RWPE2 (cell line): ENCODE results near the gene ADAM23.

Source experiments
- ATAC-seq: fragments of 200-7000 bp; cut with Tn5 transposase; 3 replicates; pipeline ENCODE4 v1.9.1; 2021; ENCODE audit warnings: low read depth
- DNase-seq: peaks from one replicate; pipeline ENCODE4 v3.0.0-alpha.2; 2020; ENCODE audit warnings: low spot score
- H3K27ac ChIP-seq: fragments of 450-650 bp; 2 replicates; pipeline ENCODE4 v1.5.1; 2017; ENCODE audit warnings: mild to moderate bottlenecking; ENCODE audit not compliant: poor library complexity, severe bottlenecking
- H3K27me3 ChIP-seq: fragments of 250-450 bp; sonication (Bioruptor Pico); 2 replicates; pipeline ENCODE4 v1.5.1; 2021; ENCODE audit warnings: mild to moderate bottlenecking, moderate library complexity; ENCODE audit not compliant: insufficient read depth, poor library complexity, severe bottlenecking
- H3K36me3 ChIP-seq: fragments of 250-450 bp; sonication (Bioruptor Pico); 2 replicates; pipeline ENCODE4 v1.5.1; 2020; ENCODE audit warnings: low read depth, mild to moderate bottlenecking, moderate library complexity
- H3K4me1 ChIP-seq: fragments of 250-450 bp; sonication (Bioruptor Pico); 2 replicates; pipeline ENCODE4 v1.5.1; 2021; ENCODE audit warnings: mild to moderate bottlenecking, moderate library complexity; ENCODE audit not compliant: insufficient read depth, poor library complexity, severe bottlenecking
- H3K4me3 ChIP-seq: fragments of 250-450 bp; sonication (Bioruptor Pico); 2 replicates; pipeline ENCODE4 v1.5.1; 2021; ENCODE audit warnings: mild to moderate bottlenecking, moderate library complexity; ENCODE audit not compliant: severe bottlenecking
- H3K9me3 ChIP-seq: fragments of 250-450 bp; sonication (Bioruptor Pico); 2 replicates; pipeline ENCODE4 v1.5.1; 2021; ENCODE audit warnings: mild to moderate bottlenecking, moderate library complexity; ENCODE audit not compliant: severe bottlenecking
- TF ChIP-seq, protein P1 (sequence below): fragments of 450-650 bp; IDR thresholded peaks from one replicate; pipeline ENCODE4 v1.5.1; 2017; ENCODE audit warnings: mild to moderate bottlenecking, moderate library complexity; ENCODE audit not compliant: poor library complexity, severe bottlenecking

Gene ADAM23

DNA sequence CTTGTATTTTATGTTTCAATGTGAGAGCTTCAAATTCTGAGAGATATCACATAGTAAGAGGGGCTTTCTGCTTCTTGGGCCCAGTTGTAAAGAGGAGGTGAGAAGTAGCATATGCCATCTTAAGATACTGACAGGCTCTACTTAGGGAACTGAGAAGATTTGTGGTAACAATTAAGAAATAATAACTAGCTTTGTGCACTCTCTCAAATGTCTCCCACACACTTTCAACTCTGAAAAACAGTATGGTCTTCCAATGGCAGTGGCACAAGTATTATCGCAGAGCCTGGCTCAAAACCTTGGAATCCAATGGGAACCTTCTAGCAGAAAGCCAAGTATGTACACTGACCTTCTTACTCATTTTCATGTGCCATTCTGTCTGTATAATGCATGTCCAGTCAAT lies 118.6 kb downstream of the ADAM23 start:
- Histone ChIP-seq H3K4me3 (no peak overlapping the region), H3K27me3 (no peaks in the 10 kb centered on the region), H3K27ac (no peak overlapping the region), H3K4me1 (no peaks in the 10 kb centered on the region), H3K9me3 (no peaks in the 10 kb centered on the region), H3K36me3 (no peaks in the 10 kb centered on the region)
- DNase-seq = no peak
- no peak for ATAC-seq
- TF ChIP-seq, protein P1, sequence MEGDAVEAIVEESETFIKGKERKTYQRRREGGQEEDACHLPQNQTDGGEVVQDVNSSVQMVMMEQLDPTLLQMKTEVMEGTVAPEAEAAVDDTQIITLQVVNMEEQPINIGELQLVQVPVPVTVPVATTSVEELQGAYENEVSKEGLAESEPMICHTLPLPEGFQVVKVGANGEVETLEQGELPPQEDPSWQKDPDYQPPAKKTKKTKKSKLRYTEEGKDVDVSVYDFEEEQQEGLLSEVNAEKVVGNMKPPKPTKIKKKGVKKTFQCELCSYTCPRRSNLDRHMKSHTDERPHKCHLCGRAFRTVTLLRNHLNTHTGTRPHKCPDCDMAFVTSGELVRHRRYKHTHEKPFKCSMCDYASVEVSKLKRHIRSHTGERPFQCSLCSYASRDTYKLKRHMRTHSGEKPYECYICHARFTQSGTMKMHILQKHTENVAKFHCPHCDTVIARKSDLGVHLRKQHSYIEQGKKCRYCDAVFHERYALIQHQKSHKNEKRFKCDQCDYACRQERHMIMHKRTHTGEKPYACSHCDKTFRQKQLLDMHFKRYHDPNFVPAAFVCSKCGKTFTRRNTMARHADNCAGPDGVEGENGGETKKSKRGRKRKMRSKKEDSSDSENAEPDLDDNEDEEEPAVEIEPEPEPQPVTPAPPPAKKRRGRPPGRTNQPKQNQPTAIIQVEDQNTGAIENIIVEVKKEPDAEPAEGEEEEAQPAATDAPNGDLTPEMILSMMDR = no peak

DNA sequence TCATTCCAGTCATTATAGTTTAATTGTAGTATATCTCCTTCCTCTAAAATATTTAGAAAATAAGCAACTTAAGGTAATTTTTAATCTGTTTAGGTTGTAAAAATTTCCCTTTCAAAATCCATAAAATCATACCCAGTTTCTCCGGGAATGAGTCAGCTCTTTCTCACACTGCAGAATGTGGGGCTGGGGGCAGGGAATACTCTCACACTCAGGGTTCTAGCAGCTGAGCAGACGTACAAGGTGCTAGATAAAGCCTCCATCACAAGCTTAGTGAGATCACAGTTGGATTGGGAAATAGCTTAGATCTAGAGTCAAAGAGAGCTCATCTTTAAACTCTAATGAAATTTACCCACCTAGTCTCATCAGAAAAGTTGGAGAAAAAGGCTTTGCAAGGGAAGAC lies 119.0 kb downstream of the ADAM23 start:
- ATAC-seq (no peak), DNase-seq (no peak)

DNA sequence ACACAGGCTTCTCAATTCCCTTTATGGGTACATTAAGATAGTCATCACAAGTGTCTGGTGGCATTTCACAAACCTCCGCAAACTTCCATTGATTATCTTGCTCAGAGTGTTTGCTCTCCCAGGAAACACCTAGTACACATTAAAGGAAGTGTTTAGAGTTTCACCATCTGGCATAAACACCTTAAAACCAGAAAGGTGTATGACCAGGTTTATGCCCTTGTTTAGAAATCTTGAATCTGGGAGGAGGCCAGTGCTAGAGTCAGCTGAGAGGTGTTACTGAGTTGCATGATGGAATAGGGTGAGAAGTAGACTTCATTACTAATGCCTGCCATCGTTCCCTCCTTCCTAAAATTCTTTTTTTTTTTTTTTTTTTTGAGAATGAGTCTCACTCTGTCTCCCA lies 120.0 kb downstream of the ADAM23 start:
- DNase-seq (no peak), ATAC-seq (no peak)
- Histone ChIP-seq H3K9me3 (no peaks in the 10 kb centered on the region), H3K27me3 (no peaks in the 10 kb centered on the region), H3K4me1 (no peaks in the 10 kb centered on the region), H3K27ac (no peak overlapping the region), H3K36me3 (no peaks in the 10 kb centered on the region), H3K4me3 (no peak overlapping the region)
- TF ChIP-seq, protein P1 = no peak

More for the DNA sequence above, 119.0 kb downstream of the ADAM23 start:
- H3K27ac ChIP-seq = no peak overlapping the region
- TF ChIP-seq, protein P1 = no peak
- no peaks in the 10 kb centered on the region for H3K36me3 ChIP-seq
- H3K27me3 ChIP-seq = no peaks in the 10 kb centered on the region
- H3K4me1 ChIP-seq = no peaks in the 10 kb centered on the region
- no peak overlapping the region for H3K4me3 ChIP-seq
- no peaks in the 10 kb centered on the region for H3K9me3 ChIP-seq

DNA sequence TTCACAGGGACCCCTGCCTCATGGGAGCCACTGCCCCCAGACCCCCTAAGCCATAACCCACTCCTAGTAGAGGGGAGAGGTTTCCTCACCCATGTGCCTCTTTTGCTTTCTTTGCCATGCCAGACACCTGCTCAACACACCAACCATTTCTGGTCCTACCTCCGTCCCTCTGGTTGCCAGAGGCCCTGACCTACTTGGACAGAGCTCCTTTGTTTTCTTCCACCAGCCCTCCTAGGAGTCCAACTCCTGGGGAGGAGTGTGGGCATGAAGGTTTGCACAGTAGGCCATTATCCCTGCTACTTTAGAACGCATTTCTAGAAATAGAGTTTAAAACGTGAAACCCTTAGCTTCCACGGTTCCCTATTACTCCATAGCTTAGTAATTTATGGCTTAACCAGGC lies 122.3 kb downstream of the ADAM23 start:
- TF ChIP-seq, protein P1 = no peak
- ATAC-seq = no peak

DNA sequence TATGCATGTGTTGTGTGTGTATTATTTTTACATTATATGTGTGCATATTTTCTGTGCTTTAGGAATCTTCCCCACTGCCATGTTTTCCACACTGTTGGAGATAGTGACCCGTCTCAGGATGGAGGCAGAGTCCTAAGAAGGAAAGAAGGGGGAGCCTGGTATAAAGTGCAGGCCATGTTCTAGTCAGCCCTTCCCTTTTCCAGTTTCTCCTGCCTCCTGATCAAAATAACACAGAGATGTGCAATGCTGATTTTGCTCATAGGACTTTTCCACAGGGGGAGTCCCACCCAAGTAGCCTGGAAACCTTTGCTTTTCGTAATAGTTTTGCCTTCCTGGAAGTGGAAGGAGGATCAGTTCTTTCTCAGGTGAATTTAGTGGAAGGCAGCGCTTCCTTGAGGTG lies 126.1 kb downstream of the ADAM23 start:
- Histone ChIP-seq H3K4me3 (no peak overlapping the region), H3K27me3 (no peaks in the 10 kb centered on the region), H3K27ac (no peak overlapping the region), H3K36me3 (no peaks in the 10 kb centered on the region), H3K9me3 (no peaks in the 10 kb centered on the region), H3K4me1 (no peaks in the 10 kb centered on the region)
- ATAC-seq (no peak), DNase-seq (no peak)
- TF ChIP-seq, protein P1 = no peak

More for the DNA sequence above, 122.3 kb downstream of the ADAM23 start:
- Histone ChIP-seq H3K36me3 (no peaks in the 10 kb centered on the region), H3K4me3 (no peak overlapping the region), H3K27me3 (no peaks in the 10 kb centered on the region), H3K4me1 (no peaks in the 10 kb centered on the region), H3K9me3 (no peaks in the 10 kb centered on the region), H3K27ac (no peak overlapping the region)
- DNase-seq = no peak
